ENCODE data around the gene ASRGL1.

ASRGL1 gene

DNA sequence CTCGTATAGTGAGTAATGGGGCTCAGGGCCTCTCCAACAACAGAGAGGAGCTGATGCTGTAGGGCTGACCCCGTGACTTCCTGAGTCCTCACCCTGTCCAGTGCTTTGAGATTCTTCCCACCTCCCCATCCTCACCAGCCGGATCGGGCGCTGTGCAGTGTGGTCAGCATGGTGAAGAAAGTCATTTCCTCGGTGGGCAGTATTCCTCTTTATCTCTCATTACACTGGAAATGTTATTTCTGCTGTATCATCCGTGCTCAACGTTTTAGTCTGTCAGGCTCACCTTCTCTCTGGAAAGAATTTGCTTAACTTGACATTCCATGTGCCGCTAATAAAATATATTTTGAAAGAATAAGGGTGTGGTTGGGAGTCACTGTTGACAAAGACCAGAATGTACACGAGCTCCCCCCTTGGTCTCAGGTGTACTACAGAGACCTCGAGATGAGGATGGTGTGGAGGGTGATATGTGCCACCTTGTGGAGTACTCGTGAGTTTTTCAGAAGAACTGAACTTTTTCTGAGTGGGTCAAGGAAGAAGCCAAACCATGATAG lies 55.9 kb downstream of the ASRGL1 start:
- DNase-seq: no peak

- no peak for DNase-seq
Measured at GRCh38 chr11:62393735-62394134, 56.5 kb downstream of the ASRGL1 start.

DNA sequence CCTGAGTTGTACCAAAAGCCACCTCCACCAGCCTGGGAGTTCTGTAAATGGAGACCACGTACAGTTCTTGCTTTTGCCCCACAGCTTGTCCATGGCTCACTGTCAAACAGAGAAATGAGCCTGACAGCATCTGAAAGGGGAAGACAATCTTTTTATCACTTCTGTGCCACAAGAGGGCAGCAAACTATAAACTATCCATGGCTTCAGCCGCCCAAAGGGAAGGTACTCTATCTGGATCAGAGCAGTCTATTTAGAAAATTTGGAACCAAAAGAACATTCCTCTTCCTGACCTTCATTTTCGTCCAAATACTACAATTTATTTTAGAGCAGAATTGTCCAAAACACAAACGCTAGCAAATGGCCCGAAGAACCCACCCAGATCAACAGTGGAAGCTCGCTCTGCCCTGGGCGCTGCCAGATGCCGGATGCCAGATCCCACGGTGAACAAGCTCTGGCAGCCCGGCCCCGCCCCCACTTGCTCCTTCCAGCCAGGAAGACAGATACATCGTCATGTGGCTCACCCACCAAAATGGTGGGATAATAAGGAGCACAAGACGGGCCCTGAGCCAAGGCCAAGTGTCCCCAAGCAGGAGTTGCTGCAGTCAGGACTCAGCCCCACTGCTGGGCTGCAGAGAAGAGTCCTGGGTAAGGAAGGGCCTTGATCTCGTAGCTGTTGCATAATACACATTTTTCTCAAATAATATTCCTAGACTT lies 57.7 kb downstream of the ASRGL1 start:
- peak; percentile 84 for DNase-seq

- no peak for DNase-seq
Measured at GRCh38 chr11:62395885-62396551, 58.8 kb downstream of the ASRGL1 start.

GRCh38 chr11:62398011-62398994 lies 61.1 kb downstream of the ASRGL1 start:
- no peak for DNase-seq

DNA sequence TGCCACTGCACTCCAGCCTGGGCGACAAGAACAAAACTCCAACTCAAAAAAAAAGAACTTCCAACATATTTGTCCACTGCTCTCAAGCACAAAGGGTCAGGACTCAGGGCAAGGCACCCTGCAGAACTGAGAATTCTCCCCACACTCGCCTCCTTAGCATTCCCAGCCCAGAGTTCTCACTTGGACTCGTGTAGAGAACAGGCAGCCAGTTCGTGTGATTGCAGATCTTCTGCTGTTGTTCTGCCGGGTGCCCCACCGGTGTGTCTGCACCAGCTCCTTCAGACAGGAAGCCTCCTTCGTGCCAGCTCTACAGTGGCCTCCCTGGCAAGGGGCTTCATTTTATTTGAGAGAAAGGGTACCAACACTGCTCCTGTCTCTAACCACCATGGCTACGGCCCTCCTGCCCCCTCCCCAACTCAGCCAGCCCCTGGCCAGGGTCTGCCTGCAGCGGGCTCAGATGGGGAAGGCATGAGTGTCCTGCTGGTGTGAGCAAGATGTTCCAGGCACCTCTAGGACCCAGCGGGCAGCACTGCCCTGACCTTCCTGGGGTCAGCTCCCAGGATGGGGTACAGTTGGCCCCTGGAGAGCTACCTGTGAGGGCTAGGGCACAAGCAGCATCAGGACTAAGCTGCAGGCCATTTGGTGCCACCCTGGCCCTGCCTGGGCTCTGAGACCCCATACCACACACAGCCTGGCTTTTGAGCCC lies 62.1 kb downstream of the ASRGL1 start:
- DNase-seq: no peak

- DNase-seq: no peak
Measured at GRCh38 chr11:62399878-62400266, 62.6 kb downstream of the ASRGL1 start.

DNA sequence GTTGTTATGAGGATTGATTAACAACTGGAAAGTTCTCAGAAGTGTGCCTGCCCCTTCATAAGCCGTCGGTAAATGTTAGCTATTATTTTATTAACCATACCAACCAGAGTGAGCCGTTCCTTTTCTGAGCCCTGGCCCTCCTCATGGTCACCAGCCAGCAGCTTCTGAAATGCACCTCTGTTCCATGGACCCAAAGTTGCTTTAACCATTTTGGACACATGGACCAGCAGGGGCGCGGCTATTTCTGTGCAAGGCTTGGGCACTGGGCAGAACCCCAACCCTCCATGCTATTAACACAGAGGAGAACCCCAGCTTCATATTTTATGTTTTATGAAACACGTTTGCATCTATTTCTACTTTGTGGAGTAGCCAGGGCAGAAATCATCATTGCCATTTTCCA lies 63.0 kb downstream of the ASRGL1 start:
- no peak for DNase-seq

GRCh38 chr11:62400760-62401159 lies 63.5 kb downstream of the ASRGL1 start:
- DNase-seq: peak; percentile 68

- DNase-seq: no peak
Measured at GRCh38 chr11:62401356-62401755, 64.1 kb downstream of the ASRGL1 start.

GRCh38 chr11:62401811-62402210 lies 64.6 kb downstream of the ASRGL1 start:
- DNase-seq: no peak

GRCh38 chr11:62402226-62402959 lies 65.1 kb downstream of the ASRGL1 start:
- no peak for DNase-seq

- DNase-seq: no peak
Measured at GRCh38 chr11:62402960-62403730, 65.9 kb downstream of the ASRGL1 start.

DNA sequence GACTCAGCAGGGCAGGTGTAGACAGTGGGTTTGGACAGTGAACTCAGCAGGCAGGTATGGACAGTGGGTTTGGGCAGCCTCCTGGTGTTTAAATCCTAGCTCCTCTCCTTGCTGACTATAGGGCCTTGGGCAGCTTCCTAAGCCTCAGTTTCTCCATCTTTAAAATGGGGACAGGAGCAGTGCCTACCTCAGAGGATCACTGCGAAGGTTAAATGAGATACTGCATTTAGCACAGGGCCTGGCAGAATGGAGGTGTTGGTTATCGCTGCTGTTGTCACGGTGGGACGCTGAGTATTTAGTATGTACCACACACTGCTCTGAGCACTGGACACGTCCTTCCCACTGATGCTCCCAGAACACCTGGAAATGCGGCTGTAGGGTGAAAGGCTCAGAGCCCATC lies 67.2 kb downstream of the ASRGL1 start:
- no peak for DNase-seq

GRCh38 chr11:62404901-62405300 lies 67.7 kb downstream of the ASRGL1 start:
- no peak for DNase-seq

GRCh38 chr11:62406034-62406433 lies 68.8 kb downstream of the ASRGL1 start:
- DNase-seq: no peak

DNA sequence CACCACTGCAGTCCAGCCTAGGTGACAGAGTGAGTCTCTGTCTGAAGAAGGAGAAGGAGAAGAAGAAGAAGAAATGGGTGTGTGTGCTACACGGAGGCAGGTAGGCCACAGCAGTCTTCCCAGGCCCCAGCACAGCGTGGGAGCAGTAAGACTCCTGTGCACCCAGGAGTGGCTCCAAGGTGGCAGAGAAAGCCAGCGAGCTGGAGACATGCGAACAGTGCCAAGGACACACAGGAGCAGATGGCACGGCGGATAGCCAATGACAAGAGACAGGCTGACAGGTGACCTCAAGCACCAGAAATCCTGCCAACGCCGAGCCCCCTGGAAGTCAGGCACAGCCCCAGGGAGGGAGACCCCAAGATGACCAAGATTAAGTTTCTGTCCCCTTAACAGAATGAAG lies 72.6 kb downstream of the ASRGL1 start:
- no peak for DNase-seq

DNA sequence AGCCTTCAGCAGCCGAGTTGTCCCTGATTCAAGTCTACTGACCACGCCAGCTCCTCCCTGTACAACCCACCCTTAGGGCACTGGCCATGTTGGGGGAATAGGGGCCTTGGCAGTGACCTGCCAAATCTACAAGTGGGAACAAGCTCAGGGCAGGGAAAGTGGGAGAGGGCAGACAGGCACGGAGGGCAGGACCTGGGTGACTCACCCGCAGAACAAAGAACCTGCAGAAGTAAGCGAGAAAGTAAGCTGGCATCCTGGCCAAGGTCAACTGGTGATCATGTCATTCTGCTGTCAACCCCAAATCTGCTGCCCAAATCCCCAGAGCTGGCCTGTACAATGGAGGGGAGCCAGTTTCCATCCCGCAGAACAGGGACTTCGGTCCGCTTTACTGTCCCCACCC lies 73.7 kb downstream of the ASRGL1 start:
- DNase-seq: no peak

- DNase-seq: no peak
Measured at GRCh38 chr11:62411524-62411923, 74.3 kb downstream of the ASRGL1 start.

GRCh38 chr11:62413060-62413696 lies 75.9 kb downstream of the ASRGL1 start:
- DNase-seq: no peak
